Urinary bladder (tissue), 4 donors: ENCODE data around the gene METTL15. TPM values are rescaled to one million over a fixed set of nuclear protein-coding genes. Genes with fewer than 3 reads are reported as not detected.
"Not testable (repeated sequence)": the region's sequence is repeated elsewhere in the genome, so short reads cannot be mapped to it uniquely, and the experiment has no call there.

Experiments
- DNase-seq: peaks from one replicate; pipeline ENCODE4 v3.0.0-alpha.2; 2015; ENCODE audit errors: extremely low spot score
- H3K27ac ChIP-seq: one replicate; pipeline ENCODE4 v1.5.1; 2013; ENCODE audit warnings: low read depth, mild to moderate bottlenecking, moderate library complexity
- H3K36me3 ChIP-seq: one replicate; pipeline ENCODE4 v1.6.1; 2013; ENCODE audit warnings: mild to moderate bottlenecking, moderate library complexity; ENCODE audit not compliant: insufficient read depth
- H3K4me1 ChIP-seq: one replicate; pipeline ENCODE4 v1.6.1; 2013; ENCODE audit warnings: mild to moderate bottlenecking, moderate library complexity; ENCODE audit not compliant: insufficient read depth
- H3K4me3 ChIP-seq: one replicate; pipeline ENCODE4 v1.5.1; 2013; ENCODE audit warnings: low read depth, low read length
- WGBS: extraction: QIAGEN DNeasy Blood & Tissue Kit; methylation state at CpG from one replicate; pipeline ENCODE4 v1.1.7; 2013; 5-methylcytosine and 5-hydroxymethylcytosine counted together
- polyA plus RNA-seq: library from polyadenylated mRNA; stranded (reverse); fragments of 200-250 nt; gene quantifications from one replicate; pipeline ENCODE4 v1.2.3, GENCODE V29; 2013
- total RNA-seq: library from RNA; depleted of rRNA; stranded (reverse); fragments of >200 nt; gene quantifications from one replicate; pipeline ENCODE4 v1.2.3, GENCODE V29; 2014
- donor health status: healthy with polysubstance abuse.
- donor health status: healthy.

Gene METTL15
- total and polyA plus RNA-seq, 2 donors, result 5.3 to 56.3 TPM

GRCh38 chr11:28176351-28176750, 68.2 kb downstream of the METTL15 start:
- 78% methylated on average over 1 of the region's 1 CpG for WGBS
- Histone ChIP-seq H3K4me1 (no peaks in the 10 kb centered on the region), H3K36me3 (no peaks in the 10 kb centered on the region), H3K4me3 (no peak overlapping the region), H3K27ac (no peak overlapping the region)
- DNase-seq, result no peak

- DNase-seq, result no peak
- Histone ChIP-seq H3K4me3 (no peak overlapping the region), H3K27ac (no peak overlapping the region), H3K4me1 (no peaks in the 10 kb centered on the region), H3K36me3 (no peaks in the 10 kb centered on the region)
- WGBS, result 97% methylated on average over 2 of the region's 2 CpGs
These were observed 87.3 kb downstream of the METTL15 start for GRCh38 chr11:28195449-28195848.

- H3K4me3 ChIP-seq, result no peak overlapping the region
- H3K27ac ChIP-seq, result no peak overlapping the region
- DNase-seq, result no peak
- no peaks in the 10 kb centered on the region for H3K4me1 ChIP-seq
- H3K36me3 ChIP-seq, result no peaks in the 10 kb centered on the region
- 81% methylated on average over 1 of the region's 1 CpG for WGBS
These were observed 101.7 kb downstream of the METTL15 start for GRCh38 chr11:28209906-28210305.

- DNase-seq, H3K4me3 ChIP-seq, H3K27ac ChIP-seq, H3K4me1 ChIP-seq, H3K36me3 ChIP-seq: not testable (repeated sequence)
- 96% methylated on average over 9 of the region's 9 CpGs for WGBS
These were observed 113.9 kb downstream of the METTL15 start for GRCh38 chr11:28222063-28222462.

GRCh38 chr11:28223577-28223976, 115.4 kb downstream of the METTL15 start:
- 91% methylated on average over 1 of the region's 1 CpG for WGBS
- no peak for DNase-seq
- Histone ChIP-seq H3K4me1 (no peaks in the 10 kb centered on the region), H3K27ac (no peak overlapping the region), H3K36me3 (no peaks in the 10 kb centered on the region), H3K4me3 (no peak overlapping the region)

- DNase-seq, result no peak
- no peaks in the 10 kb centered on the region for H3K36me3 ChIP-seq
- H3K4me3 ChIP-seq, result no peak overlapping the region
- WGBS, result 65% methylated on average over 2 of the region's 2 CpGs
- H3K27ac ChIP-seq, result no peak overlapping the region
- no peaks in the 10 kb centered on the region for H3K4me1 ChIP-seq
These were observed 115.8 kb downstream of the METTL15 start for GRCh38 chr11:28223994-28224393.

GRCh38 chr11:28227460-28227859, 119.3 kb downstream of the METTL15 start:
- WGBS, result 95% methylated on average over 1 of the region's 1 CpG
- no peaks in the 10 kb centered on the region for H3K36me3 ChIP-seq
- H3K4me3 ChIP-seq, result no peak overlapping the region
- no peak overlapping the region for H3K27ac ChIP-seq
- no peak for DNase-seq
- no peaks in the 10 kb centered on the region for H3K4me1 ChIP-seq

- no peak overlapping the region for H3K27ac ChIP-seq
- no peaks in the 10 kb centered on the region for H3K4me1 ChIP-seq
- no peak for DNase-seq
- H3K36me3 ChIP-seq, result no peaks in the 10 kb centered on the region
- no peak overlapping the region for H3K4me3 ChIP-seq
These were observed 120.2 kb downstream of the METTL15 start for GRCh38 chr11:28228196-28228895.

GRCh38 chr11:28231475-28231874, 123.3 kb downstream of the METTL15 start:
- Histone ChIP-seq H3K4me3 (no peak overlapping the region), H3K27ac (no peak overlapping the region), H3K36me3 (no peaks in the 10 kb centered on the region), H3K4me1 (no peaks in the 10 kb centered on the region)
- 97% methylated on average over 2 of the region's 2 CpGs for WGBS
- no peak for DNase-seq

- Histone ChIP-seq H3K36me3 (no peaks in the 10 kb centered on the region), H3K4me3 (no peak overlapping the region), H3K4me1 (no peaks in the 10 kb centered on the region), H3K27ac (no peak overlapping the region)
- no peak for DNase-seq
- WGBS, result 80% methylated on average over 4 of the region's 4 CpGs
These were observed 124.5 kb downstream of the METTL15 start for GRCh38 chr11:28232649-28233048.

- no peak overlapping the region for H3K4me3 ChIP-seq
- no peak overlapping the region for H3K27ac ChIP-seq
- H3K36me3 ChIP-seq, result no peaks in the 10 kb centered on the region
- DNase-seq, result no peak
- H3K4me1 ChIP-seq, result no peaks in the 10 kb centered on the region
These were observed 133.6 kb downstream of the METTL15 start for GRCh38 chr11:28241760-28242159.

- H3K36me3 ChIP-seq, result no peaks in the 10 kb centered on the region
- 93% methylated on average over 4 of the region's 4 CpGs for WGBS
- H3K4me3 ChIP-seq, result no peak overlapping the region
- no peak overlapping the region for H3K27ac ChIP-seq
- no peak for DNase-seq
- no peaks in the 10 kb centered on the region for H3K4me1 ChIP-seq
These were observed 134.4 kb downstream of the METTL15 start for GRCh38 chr11:28242596-28242995.

GRCh38 chr11:28243061-28243460, 134.9 kb downstream of the METTL15 start:
- no peak for DNase-seq
- no peaks in the 10 kb centered on the region for H3K4me1 ChIP-seq
- no peak overlapping the region for H3K27ac ChIP-seq
- no peaks in the 10 kb centered on the region for H3K36me3 ChIP-seq
- 87% methylated on average over 2 of the region's 2 CpGs for WGBS
- H3K4me3 ChIP-seq, result no peak overlapping the region

GRCh38 chr11:28243581-28243980, 135.4 kb downstream of the METTL15 start:
- Histone ChIP-seq H3K27ac (no peak overlapping the region), H3K4me1 (no peaks in the 10 kb centered on the region), H3K4me3 (no peak overlapping the region), H3K36me3 (no peaks in the 10 kb centered on the region)
- 72% methylated on average over 2 of the region's 2 CpGs for WGBS
- DNase-seq, result no peak

- WGBS, result 93% methylated on average over 2 of the region's 2 CpGs
- no peak overlapping the region for H3K4me3 ChIP-seq
- H3K36me3 ChIP-seq, result no peaks in the 10 kb centered on the region
- H3K4me1 ChIP-seq, result no peaks in the 10 kb centered on the region
- H3K27ac ChIP-seq, result no peak overlapping the region
- no peak for DNase-seq
These were observed 136.9 kb downstream of the METTL15 start for GRCh38 chr11:28245131-28245530.
